MG63 (cell line): Measurements from ENCODE around the gene FSTL3. TPM values are rescaled to one million over a fixed set of nuclear protein-coding genes. Genes with fewer than 3 reads are reported as not detected.
"Not testable (repeated sequence)": the region's sequence is repeated elsewhere in the genome, so short reads cannot be mapped to it uniquely, and the experiment has no call there.

ENCODE experiments used
- DNase-seq: peaks from one replicate; pipeline ENCODE4 v3.0.0-alpha.2; 2020
- H3K27me3 ChIP-seq: fragments of 250-450 bp; sonication (Bioruptor Pico); 2 replicates; pipeline ENCODE4 v1.5.1; 2020; ENCODE audit warnings: mild to moderate bottlenecking, moderate library complexity
- H3K36me3 ChIP-seq: fragments of 250-450 bp; sonication (Bioruptor Pico); 2 replicates; pipeline ENCODE4 v1.5.1; 2020; ENCODE audit warnings: mild to moderate bottlenecking, moderate library complexity
- H3K4me3 ChIP-seq: fragments of 250-450 bp; sonication (Bioruptor Pico); 2 replicates; pipeline ENCODE4 v1.5.1; 2020; ENCODE audit warnings: mild to moderate bottlenecking, moderate library complexity
- H3K9me3 ChIP-seq: fragments of 250-450 bp; sonication (Bioruptor Pico); 2 replicates; pipeline ENCODE4 v1.5.1; 2020; ENCODE audit warnings: mild to moderate bottlenecking, moderate library complexity
- total RNA-seq: library from RNA; depleted of rRNA; stranded (reverse); fragments of >200 nt; shearing (Covaris generic); gene quantifications from 2 replicates; pipeline ENCODE4 v1.2.3, GENCODE V29; 2014; ENCODE audit warnings: low replicate concordance; rRNA removed

Gene FSTL3
- total RNA-seq = 16.0 and 25.0 TPM in 2 replicates

GRCh38 chr19:676339-677105 lies at the start of gene FSTL3:
Gene FSTL3, plus strand, starts transcription at chr19:676392. Its CDS starts 32 bp downstream, at chr19:676424.
- H3K4me3 ChIP-seq = peak within 1 kb of the TSS; percentile 57
- H3K36me3 ChIP-seq = no peaks in the 10 kb centered on the region; the same call in 1 of the 2 replicates
- no peaks in the 10 kb centered on the region for H3K9me3 ChIP-seq
- no peaks in the 10 kb centered on the region for H3K27me3 ChIP-seq
- peak; percentile 46 for DNase-seq

- H3K27me3 ChIP-seq, H3K4me3 ChIP-seq, H3K9me3 ChIP-seq, DNase-seq, H3K36me3 ChIP-seq: not testable (repeated sequence)
These were observed 49.6 kb upstream of the FSTL3 start for GRCh38 chr19:626566-626965.

- H3K9me3 ChIP-seq = no peaks in the 10 kb centered on the region
- H3K27me3 ChIP-seq = no peaks in the 10 kb centered on the region
- H3K36me3 ChIP-seq = no peaks in the 10 kb centered on the region; the same call in 1 of the 2 replicates
- no peak for DNase-seq
- no peak overlapping the region for H3K4me3 ChIP-seq
These were observed 48.0 kb upstream of the FSTL3 start for GRCh38 chr19:628168-628567.

GRCh38 chr19:629515-629914 lies 46.7 kb upstream of the FSTL3 start:
- H3K27me3 ChIP-seq, H3K4me3 ChIP-seq, H3K36me3 ChIP-seq, H3K9me3 ChIP-seq, DNase-seq: not testable (repeated sequence)

GRCh38 chr19:629961-630714 lies 46.1 kb upstream of the FSTL3 start:
- DNase-seq = no peak
- Histone ChIP-seq H3K9me3 (no peaks in the 10 kb centered on the region), H3K4me3 (no peak overlapping the region), H3K36me3 (no peaks in the 10 kb centered on the region; the same call in 1 of the 2 replicates), H3K27me3 (no peaks in the 10 kb centered on the region)

GRCh38 chr19:632579-633067 lies 43.6 kb upstream of the FSTL3 start:
- no peaks in the 10 kb centered on the region; the same call in 1 of the 2 replicates for H3K36me3 ChIP-seq
- no peaks in the 10 kb centered on the region for H3K9me3 ChIP-seq
- H3K4me3 ChIP-seq = peak overlapping the region; percentile 88
- no peaks in the 10 kb centered on the region for H3K27me3 ChIP-seq
- peak; percentile 42 for DNase-seq

- peak; percentile 94 for DNase-seq
- no peaks in the 10 kb centered on the region for H3K27me3 ChIP-seq
These were observed 43.0 kb upstream of the FSTL3 start, which contains the start of gene POLRMT for GRCh38 chr19:633068-633785. Gene POLRMT, minus strand, starts transcription at chr19:633537. Its CDS starts 25 bp downstream, at chr19:633512.

GRCh38 chr19:633786-634639 lies 42.2 kb upstream of the FSTL3 start:
- H3K36me3 ChIP-seq = no peaks in the 10 kb centered on the region; the same call in 1 of the 2 replicates
- H3K4me3 ChIP-seq = peak overlapping the region; percentile 88
- DNase-seq = no peak
- H3K9me3 ChIP-seq = no peaks in the 10 kb centered on the region
- H3K27me3 ChIP-seq = no peaks in the 10 kb centered on the region

More at GRCh38 chr19:633068-633785, 43.0 kb upstream of the FSTL3 start, which contains the start of gene POLRMT:
- Histone ChIP-seq H3K36me3 (no peaks in the 10 kb centered on the region; the same call in 1 of the 2 replicates), H3K4me3 (peak within 1 kb of the TSS; percentile 88), H3K9me3 (no peaks in the 10 kb centered on the region)

- H3K27me3 ChIP-seq = no peaks in the 10 kb centered on the region
- no peak for DNase-seq
- no peaks in the 10 kb centered on the region; the same call in 1 of the 2 replicates for H3K36me3 ChIP-seq
- H3K4me3 ChIP-seq = no peak overlapping the region
- H3K9me3 ChIP-seq = no peaks in the 10 kb centered on the region
These were observed 41.1 kb upstream of the FSTL3 start for GRCh38 chr19:634975-635652.

- no peak for DNase-seq
- H3K36me3 ChIP-seq = no peaks in the 10 kb centered on the region
- no peak overlapping the region for H3K4me3 ChIP-seq
- H3K9me3 ChIP-seq = no peaks in the 10 kb centered on the region
- H3K27me3 ChIP-seq = no peaks in the 10 kb centered on the region
These were observed 37.3 kb upstream of the FSTL3 start for GRCh38 chr19:638906-639252.

- Histone ChIP-seq H3K27me3 (no peaks in the 10 kb centered on the region), H3K36me3 (no peaks in the 10 kb centered on the region), H3K9me3 (no peaks in the 10 kb centered on the region), H3K4me3 (peak within 1 kb of the TSS; percentile 34)
- DNase-seq = peak; percentile 85
These were observed 36.7 kb upstream of the FSTL3 start, which contains the start of gene FGF22 for GRCh38 chr19:639253-640160. Gene FGF22, plus strand, starts transcription at chr19:639879. Its CDS starts 47 bp downstream, at chr19:639926.

GRCh38 chr19:640161-640558 lies 36.0 kb upstream of the FSTL3 start:
- no peaks in the 10 kb centered on the region for H3K27me3 ChIP-seq
- no peaks in the 10 kb centered on the region for H3K36me3 ChIP-seq
- H3K9me3 ChIP-seq = no peaks in the 10 kb centered on the region
- H3K4me3 ChIP-seq = no peak overlapping the region
- DNase-seq = no peak

GRCh38 chr19:640606-641189 lies 35.5 kb upstream of the FSTL3 start:
- H3K36me3 ChIP-seq = no peaks in the 10 kb centered on the region
- H3K9me3 ChIP-seq = no peaks in the 10 kb centered on the region
- no peak overlapping the region for H3K4me3 ChIP-seq
- no peaks in the 10 kb centered on the region for H3K27me3 ChIP-seq
- DNase-seq = no peak

- Histone ChIP-seq H3K9me3 (no peaks in the 10 kb centered on the region), H3K4me3 (no peak overlapping the region), H3K27me3 (no peaks in the 10 kb centered on the region), H3K36me3 (no peaks in the 10 kb centered on the region)
- no peak for DNase-seq
These were observed 34.5 kb upstream of the FSTL3 start for GRCh38 chr19:641702-642101.
